ENCODE results near the gene ZDHHC11.
"Not testable (repeated sequence)": the region's sequence is repeated elsewhere in the genome, so short reads cannot be mapped to it uniquely, and the experiment has no call there.

The ZDHHC11 gene

DNA sequence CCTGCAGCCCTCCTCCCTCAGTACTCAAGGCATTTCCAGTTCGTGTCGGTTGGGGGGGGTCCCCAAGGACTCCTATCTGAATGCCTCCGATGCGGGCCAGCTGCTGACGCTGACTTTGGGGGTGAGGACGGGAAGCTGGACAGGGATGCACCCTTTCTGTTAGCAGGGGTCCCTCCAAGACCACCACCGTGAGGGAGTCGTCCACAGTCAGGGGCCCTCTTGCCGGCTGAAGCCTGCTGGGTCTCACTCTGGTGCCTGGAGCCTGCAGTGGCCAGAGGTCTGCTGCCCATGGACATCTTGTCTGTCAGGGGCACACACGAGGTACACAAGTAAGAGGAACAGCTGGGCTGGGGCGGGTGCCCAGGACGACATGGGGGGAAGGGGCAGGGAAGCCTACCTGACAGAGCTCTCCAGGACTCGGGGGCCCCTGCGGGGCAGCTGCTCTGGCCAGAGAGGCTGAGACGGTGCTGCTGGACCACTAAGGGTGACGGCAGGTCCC, 9.1 kb upstream of the ZDHHC11 start:
- no peak for DNase-seq (ENCODE audit: low read depth)

DNA sequence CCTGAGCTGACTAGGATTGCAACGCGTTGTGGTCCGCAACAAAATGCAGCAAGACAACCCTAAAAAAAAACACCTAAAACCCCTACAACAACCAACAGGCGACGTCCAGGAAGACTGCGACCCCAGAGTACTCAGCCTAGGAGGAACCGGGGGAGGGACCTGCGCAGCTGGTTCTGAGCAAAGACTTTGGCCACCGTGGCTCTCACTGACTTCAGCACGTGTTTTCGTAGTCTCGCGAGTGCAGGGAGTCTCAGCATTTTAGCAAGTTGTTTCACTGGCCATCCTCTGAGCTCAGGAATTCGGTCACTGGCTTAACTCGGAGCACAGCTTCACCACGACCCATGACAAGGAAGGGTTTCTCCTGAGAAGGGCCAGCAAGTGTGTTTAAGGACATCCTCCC, 8.6 kb upstream of the ZDHHC11 start:
- no peak for DNase-seq (ENCODE audit: low read depth)

DNA sequence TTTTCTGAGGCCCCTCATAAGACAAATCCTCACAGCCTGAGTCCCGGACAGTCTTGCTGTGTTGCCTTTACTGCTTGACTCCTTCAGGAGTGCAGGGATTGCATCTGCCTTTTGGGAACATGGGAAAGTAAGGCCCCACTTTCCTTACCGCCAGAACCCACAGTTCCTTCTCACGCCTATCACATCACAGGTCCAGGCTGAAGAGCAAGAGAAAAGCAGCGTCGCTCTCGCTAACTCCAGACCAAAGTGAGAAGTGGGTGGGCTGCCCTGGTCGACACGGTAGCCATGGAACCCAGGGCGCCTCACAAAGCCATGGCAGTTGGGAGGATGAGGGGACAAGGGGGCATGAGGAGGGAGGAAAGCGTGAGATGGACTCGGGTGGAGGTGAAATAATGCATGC, 7.9 kb upstream of the ZDHHC11 start:
- DNase-seq (ENCODE audit: low read depth), result no peak

DNA sequence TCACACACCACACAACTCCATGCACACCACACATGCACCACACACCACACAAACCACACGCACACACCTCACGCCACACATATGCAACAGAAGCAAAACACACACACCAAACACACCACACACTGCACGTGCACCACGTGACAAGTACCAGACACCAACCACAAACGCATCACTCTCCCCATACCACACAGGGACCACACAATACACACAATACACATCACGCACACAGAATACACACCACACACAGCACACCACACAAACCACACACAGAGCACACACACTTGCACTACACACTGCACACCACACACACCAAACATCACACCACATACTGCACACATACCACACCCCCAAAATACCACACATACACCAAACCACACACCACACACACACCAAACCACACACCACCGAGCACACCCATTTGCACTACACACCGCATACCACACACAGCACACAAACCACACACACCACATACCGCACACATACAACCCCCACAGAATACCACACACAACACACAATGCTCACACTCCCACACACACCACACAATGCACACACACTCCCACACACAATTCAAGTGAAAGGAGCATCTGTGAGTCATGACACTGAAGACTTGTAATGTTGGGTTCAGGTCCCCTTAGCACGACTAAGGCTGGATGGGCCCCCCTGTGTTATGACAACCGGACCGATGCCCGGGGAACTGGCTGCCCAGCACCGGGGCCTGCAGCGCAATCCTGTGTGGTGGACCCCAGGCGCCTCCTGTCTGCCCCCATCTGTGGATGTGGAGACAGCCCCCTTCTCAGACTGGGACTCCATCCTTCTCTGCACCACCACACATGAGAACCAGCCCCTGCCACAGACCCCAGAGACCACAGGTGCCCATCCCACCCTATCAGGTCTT, 6.0 kb upstream of the ZDHHC11 start:
- DNase-seq (ENCODE audit: low read depth), result no peak

DNA sequence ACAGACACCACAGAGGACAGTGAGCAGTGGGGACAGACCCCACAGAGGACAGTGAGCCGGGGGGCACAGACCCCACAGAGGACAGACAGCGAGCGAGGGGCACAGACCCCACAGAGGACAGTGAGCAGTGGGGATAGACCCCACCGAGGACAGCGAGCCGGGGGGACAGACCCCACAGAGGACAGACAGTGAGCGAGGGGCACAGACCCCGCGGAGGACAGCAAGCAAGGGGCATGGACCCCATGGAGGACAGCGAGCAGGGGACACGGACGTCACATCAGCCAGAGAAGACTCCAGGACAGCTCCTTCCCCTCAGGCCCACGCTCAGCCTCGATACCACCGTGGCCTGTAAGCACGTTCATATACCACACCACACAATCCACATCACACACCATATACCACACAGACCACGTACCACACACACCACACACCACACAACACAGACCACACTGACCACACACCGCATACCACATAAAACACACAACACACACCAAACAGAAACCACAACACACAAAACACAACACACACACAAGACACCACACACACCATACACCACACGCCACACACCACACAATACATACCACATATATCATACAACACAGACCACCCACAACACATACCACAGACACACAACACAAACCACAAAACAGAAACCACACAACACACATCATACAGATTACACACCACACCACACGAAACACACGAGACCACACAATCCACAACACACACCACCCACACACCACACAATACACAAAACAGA, 5.2 kb upstream of the ZDHHC11 start:
- DNase-seq (ENCODE audit: low read depth), result no peak

DNA sequence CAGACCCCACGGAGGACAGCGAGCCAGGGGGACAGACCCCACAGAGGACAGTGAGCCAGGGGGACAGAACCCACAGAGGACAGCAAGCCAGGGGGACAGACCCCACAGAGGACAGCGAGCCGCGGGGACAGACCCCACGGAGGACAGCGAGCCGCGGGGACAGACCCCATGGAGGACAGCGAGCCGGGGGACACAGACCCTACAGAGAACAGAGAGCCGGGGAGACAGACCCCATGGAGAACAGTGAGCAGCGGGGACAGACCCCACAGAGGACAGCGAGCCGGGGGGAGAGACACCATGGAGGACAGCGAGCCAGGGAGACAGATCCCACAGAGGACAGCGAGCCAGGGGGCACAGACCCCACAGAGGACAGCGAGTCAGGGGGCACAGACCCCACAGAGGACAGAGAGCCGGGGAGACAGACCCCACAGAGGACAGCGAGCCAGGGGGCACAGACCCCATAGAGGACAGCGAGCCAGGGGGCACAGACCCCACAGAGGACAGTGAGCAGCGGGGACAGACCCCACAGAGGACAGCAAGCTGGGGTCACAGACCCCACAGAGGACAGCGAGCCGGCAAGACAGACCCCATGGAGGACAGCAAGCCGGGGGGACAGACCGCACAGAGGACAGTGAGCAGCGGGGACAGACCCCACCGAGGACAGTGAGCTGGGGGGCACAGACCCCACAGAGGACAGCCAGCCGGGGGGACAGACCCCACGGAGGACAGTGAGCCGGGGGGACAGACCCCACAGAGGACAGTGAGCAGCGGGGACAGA, 4.4 kb upstream of the ZDHHC11 start:
- no peak for DNase-seq (ENCODE audit: low read depth)

DNA sequence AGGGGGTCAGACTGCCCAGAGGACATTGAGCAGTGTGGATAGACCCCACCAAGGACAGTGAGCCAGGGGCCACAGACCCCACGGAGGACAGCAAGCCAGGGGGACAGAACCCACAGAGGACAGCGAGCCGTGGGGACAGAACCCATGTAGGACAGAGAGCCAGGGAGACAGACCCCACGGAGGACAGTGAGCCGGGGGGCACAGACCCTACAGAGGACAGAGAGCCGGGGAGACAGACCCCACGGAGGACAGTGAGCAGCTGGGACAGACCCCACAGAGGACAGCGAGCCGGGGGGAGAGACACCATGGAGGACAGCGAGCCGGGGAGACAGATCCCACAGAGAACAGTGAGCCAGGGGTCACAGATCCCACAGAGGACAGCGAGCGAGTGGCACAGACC, 3.4 kb upstream of the ZDHHC11 start:
- no peak for DNase-seq (ENCODE audit: low read depth)

DNA sequence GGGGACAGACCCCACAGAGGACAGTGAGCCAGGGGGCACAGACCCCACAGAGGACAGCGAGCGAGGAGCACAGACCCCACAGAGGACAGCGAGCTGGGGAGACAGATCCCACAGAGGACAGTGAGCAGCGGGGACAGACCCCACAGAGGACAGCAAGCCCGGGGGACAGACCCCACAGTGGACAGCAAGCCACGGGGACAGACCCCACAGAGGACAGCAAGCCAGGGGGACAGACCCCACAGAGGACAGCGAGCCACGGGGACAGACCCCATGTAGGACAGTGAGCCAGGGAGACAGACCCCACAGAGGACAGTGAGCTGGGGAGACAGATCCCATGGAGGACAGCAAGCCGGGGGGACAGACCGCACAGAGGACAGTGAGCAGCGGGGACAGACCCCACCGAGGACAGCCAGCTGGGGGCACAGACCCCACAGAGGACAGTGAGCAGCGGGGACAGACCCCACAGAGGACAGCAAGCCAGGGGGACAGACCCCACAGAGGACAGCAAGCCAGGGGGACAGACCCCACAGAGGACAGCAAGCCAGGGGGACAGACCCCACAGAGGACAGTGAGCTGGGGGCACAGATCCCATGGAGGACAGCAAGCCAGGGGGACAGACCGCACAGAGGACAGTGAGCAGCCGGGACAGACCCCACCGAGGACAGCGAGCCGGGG, 2.8 kb upstream of the ZDHHC11 start:
- DNase-seq (ENCODE audit: low read depth), result not testable (repeated sequence)

DNA sequence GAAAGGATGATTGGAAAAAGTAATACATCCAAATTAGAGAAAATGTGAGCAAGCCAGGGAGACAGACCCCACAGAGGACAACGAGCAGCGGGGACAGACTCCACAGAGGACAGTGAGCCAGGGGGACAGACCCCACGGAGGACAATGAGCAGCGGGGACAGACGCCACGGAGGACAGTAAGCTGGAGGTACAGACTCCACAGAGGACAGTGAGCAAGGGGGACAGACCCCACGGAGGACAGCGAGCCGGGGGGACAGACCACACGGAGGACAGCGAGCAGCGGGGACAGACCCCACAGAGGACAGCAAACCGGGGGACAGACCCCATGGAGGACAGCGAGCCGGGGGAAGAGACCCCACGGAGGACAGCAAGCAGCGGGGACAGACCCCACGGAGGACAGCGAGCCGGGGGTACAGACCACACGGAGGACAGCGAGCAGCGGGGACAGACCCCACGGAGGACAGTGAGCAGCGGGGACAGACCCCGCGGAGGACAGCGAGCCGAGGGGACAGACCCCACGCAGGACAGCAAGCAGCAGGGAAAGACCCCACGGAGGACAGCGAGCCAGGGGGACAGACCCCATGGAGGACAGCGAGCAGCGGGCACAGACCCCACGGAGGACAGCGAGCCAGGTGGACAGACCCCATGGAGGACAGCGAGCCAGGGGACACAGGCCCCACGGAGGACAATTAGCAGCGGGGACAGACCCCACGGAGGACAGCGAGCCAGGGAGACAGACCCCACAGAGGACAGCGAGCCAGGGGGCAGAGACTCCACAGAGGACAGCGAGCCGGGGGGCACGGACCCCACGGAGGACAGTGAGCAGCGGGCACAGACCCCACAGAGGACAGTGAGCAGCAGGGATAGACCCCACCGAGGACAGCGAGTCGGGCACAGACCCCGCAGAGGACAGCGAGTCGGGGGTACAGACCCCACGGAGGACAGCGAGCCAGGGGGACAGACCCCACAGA, 1.9 kb upstream of the ZDHHC11 start:
- DNase-seq (ENCODE audit: low read depth), result no peak

DNA sequence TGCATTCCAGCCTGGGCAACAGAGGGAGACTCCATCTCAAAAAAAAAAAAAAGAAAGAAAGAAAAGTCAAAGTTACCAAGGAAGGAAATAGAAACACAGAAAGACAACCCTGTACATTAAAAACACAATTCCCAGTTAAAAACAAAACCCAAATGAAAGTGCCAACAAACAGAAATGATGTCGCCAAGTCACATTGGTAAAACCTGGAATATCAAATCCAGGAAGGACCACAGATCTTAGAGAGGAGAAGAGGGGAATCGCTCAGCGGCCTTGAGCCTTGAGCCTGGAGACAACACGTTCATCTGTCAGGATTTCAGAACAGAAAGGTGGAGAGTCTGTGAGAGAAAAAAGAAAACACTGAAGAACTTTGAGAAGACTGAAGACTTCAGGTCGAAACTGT, 1.2 kb upstream of the ZDHHC11 start:
- DNase-seq (ENCODE audit: low read depth), result no peak

DNA sequence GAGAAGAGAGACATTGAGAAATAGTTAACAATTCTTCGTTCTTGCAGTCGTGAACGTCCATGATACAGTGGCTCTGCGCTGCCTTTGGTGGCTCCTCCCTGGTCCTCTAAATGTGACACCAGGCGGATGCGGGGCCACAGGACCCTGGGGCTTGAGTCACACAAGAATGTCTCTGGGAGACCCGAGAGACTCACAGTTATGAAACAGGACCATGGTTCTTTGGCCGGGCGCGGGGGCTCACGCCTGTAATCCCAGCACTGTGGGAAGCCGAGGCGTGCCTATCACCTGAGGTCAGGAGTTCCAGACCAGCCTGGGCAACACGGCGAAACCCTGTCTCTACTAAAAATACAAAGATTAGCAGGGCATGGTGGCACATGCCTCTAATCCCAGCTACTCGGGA, 767 bp upstream of the ZDHHC11 start:
- DNase-seq (ENCODE audit: low read depth), result no peak

DNA sequence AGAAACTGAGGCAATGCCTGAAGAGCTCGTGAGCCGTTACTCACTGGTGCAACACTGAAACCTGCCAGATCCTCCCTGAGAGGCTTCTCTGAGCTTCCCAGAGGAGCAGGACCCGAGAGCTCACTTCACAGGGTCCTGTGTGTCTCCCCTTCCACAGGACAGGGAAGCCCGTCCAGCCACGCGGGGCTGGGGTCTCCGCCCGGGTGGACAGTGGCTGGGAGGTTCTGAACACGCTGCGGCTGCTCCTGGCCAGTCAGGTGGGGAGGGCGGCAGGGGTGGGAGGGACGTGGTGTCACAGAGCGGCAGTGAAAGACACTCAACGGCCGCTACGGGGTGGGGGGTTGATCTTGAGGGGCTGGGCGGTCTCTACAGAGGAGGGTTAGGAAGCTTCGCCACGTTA, 290 bp upstream of the ZDHHC11 start:
- DNase-seq (ENCODE audit: low read depth), result no peak

DNA sequence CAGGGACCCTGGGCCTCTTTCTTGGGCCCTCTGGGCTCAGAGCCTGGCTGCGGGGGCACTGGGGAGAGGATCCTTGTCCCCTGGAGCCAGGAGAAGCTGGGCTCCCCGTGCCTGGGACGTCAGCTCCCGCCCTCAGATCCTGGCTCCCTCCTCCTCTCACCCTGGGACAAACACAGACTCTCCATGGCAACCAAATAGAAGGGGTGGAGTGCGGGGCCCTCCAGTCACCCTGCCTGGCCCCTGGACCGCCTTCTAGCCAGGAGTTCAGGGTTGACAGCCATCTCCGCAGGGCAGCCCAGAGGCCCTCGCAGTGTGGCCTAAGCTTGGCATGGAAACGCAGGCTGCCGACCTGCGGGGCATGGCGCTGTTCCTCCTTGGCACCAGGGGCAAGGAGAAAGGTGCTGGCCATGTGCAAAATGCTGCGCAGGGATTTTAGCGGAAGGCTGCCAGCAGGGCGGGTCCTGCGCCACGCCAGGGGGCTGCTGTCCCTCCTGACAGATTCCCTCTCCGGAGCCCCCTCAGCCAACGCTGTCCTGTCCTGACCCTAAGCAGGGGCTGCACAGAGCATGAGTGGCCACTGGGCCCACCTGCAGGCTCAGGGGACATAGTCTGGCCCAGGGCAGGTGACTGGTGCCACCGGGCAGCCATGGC, 1.0 kb downstream of the ZDHHC11 start:
- DNase-seq (ENCODE audit: low read depth), result no peak

DNA sequence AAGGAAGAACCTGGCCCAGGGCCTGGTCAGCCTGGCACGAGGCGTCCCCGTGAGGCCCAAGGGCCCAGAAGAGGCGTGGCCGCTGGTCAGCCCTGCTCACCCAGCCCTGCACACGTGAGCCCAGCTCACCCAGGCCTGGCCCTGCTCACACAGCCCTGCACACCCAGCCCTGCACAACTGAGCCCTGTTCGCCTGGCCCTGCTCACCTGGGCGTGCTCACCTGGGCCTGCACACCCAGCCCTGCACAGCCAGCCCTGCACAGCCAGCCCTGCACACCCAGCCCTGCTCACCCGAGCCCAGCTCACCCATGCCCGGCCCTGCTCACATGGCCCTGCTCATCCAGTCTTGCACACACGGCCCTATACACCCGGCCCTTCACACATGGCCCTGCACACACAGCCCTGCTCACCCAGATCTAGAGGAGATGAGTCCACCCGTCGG, 2.1 kb downstream of the ZDHHC11 start:
- no peak for DNase-seq (ENCODE audit: low read depth)

DNA sequence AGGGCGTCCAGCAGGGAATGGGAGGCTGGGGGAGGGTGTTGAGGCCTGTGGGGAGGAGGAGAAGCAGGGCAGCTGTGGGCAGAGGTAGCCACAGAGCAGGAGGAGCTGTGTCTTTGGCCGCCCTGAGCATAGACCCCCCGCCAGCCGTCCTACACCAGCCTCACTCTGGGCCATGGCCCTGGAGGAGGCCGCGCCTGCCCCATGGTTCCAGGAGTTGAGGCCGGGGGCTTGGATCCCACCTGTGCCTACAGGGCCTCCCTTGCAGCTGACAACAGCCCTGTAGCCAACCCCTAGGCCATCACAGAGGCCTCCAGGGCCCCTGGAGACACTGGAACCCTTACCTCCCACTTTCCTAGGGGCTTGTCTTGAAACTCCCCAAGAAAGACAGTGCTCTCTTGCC, 3.0 kb downstream of the ZDHHC11 start:
- not testable (repeated sequence) for DNase-seq (ENCODE audit: low read depth)

DNA sequence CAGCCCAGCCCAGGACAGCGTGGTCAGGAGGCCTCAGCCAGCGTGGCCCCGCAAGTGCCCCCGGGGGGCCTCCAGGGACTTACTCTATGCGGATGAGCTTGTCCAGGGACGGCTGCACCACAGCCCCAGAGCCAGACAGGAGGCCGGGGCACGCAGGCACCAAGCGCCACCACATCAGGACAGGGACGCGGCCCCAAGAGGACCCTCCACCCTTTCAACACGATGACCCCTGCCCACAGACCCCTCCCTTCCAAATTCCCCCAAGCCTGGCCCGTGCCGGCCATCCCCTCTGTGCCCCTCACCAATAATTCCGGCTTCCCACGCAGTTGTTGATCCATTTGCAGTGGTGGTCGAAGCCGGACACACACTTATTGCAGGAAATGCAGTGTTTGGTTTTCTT, 3.6 kb downstream of the ZDHHC11 start:
- DNase-seq (ENCODE audit: low read depth), result not testable (repeated sequence)

DNA sequence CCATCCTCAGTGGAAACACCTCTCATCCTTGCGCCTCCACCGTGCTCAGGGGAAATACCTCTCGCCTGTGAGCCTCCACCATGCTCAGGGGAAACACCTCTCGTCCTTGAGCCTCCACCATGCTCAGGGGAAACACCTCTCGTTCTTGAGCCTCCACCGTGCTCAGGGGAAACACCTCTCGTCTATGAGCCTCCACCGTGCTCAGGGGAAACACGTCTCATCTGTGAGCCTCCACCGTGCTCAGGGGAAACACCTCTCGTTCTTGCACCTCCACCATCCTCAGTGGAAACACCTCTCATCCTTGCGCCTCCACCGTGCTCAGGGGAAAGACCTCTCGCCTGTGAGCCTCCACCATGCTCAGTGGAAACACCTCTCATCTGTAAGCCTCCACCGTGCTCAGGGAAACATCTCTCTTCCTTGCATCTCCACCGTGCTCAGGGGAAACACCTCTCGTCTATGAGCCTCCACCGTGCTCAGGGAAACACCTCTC, 4.1 kb downstream of the ZDHHC11 start:
- not testable (repeated sequence) for DNase-seq (ENCODE audit: low read depth)

DNA sequence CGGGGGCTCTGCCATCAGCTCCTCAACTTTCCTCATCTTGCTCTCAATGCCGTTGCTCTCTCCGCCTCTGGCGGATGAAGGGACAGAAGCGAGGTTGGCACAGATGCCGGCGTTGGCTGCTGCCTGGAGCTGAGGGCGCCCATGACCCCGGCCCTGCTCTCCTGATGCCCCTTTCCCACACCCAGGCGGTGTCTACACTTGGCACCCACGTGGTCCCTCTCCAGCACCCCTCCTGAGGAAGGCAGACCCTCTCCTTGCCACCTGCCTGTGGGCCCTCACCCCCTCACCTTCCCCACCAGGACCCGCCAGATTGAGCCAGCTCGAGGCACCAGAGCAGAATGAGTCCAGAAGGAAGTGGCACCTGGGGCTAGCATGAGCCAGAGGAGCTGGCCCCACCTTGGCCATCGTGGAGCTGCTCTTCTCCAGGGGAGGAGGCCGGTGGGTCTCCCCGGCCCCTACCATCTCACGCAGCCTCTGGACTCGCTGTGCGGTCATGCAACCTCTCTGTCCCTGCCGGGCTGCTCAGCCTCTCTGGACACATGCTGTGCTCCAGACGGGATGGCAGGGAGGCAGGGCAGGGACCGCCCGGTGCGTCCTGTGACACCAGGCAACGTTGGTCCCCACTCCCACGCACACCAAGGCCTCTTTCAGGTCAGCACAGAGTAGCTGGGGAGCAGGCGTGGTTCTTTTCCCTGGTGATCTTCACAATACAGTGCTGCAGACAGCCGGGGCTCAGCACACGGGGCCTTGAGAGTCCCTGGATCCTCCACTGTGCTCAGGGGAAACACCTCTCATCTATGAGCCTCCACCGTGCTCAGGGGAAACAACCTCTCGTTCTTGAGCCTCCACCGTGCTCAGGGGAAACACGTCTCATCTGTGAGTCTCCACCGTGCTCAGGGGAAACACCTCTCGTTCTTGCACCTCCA, 4.8 kb downstream of the ZDHHC11 start:
- DNase-seq (ENCODE audit: low read depth), result not testable (repeated sequence)
